Left ventricle myocardium superior (tissue), 1 donor: Measurements from ENCODE around the gene LPAR2. TPM values are rescaled to one million over a fixed set of nuclear protein-coding genes. Genes with fewer than 3 reads are reported as not detected.
A peak's percentile ranks its signal among the peaks of the same experiment; 100 is the strongest.
"Not testable (repeated sequence)": the region's sequence is repeated elsewhere in the genome, so short reads cannot be mapped to it uniquely, and the experiment has no call there.

Experiments used
- ATAC-seq: fragments of 200-7000 bp; cut with Tn5 transposase; one replicate; pipeline ENCODE4 v1.9.1; 2020; ENCODE audit warnings: mild to moderate bottlenecking, moderate library complexity
- DNase-seq: peaks from one replicate; pipeline ENCODE4 v3.0.0-alpha.2; 2020
- intact Hi-C: fragments of 100-400 bp; cut with micrococcal nuclease; formaldehyde crosslinking; loops from one replicate; pipeline ENCODE4 v1.11.0; 2022
- long read RNA-seq: library from polyadenylated mRNA; unstranded; transcript quantifications from one replicate; pipeline ENCODE4 v2.0.0, GENCODE V29; 2021
- total RNA-seq: library from RNA; stranded (reverse); fragmentation: NEBNext Ultra II Directional; extraction: Animal tissue kit (Norgen Biotek cat#: 25700); gene quantifications from one replicate; pipeline ENCODE4 v1.2.1, GENCODE V29; 2021
- donor health status: DM: no; HTN: yes; CAD: no; lungs with severe emphysema.

The LPAR2 gene
- 1.6 TPM for total RNA-seq
- long read RNA-seq, partial matches to known transcripts, result 1 of 1 reads
- long read RNA-seq, other reads (novel, unspliced or antisense), result 0 of 1 reads

DNA sequence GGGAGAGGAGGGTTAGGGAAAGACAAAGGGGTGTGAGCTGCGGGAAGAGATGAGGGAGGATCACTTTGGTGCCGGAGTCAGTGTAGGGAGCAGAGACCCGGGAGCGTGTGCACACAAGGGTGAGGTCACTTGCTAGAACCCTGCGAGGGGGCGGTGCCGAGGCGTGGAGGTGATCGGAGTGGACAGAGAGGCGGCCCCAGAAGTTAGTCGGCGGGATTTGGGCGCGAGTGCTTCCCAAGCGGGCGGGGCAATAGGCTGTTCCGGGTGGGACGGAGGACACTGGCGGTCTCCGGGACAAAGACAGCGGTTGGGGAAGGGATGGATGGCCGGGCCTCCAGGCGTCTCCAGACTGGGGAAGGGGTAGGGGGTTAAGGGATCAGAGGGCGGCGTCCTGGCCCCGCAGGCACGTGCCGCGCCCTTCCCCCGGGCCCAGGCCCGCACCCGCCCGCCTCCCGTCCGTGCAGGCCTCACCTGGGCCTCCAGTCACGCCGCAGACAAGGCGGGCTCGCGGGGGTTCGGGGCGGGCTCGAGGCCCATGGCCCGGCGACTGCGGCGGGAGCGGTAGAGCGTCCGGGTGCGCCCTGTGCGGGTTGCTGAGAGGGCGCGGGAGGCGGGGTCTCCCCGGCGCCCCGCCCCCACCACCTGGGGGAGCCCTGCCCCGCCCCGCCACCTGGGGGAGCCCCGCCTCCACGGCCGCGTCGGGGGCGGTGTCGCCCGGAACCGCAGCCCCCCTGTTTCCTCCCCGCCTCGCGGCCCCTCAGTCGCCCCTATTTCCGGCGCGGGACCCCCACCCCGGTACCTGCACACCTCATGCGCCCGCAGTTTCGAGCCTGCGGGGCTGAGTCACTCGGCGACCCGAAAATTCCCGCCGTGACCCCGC lies at the start of gene LPAR2:
TSS of gene LPAR2 (minus strand) at position 600 of the 880 bp plus-strand sequence. CDS start 945 bp downstream, outside the sequence.
- ATAC-seq (peak; percentile 61), DNase-seq (peak; percentile 44)
- intact Hi-C loops, result no loop called here

DNA sequence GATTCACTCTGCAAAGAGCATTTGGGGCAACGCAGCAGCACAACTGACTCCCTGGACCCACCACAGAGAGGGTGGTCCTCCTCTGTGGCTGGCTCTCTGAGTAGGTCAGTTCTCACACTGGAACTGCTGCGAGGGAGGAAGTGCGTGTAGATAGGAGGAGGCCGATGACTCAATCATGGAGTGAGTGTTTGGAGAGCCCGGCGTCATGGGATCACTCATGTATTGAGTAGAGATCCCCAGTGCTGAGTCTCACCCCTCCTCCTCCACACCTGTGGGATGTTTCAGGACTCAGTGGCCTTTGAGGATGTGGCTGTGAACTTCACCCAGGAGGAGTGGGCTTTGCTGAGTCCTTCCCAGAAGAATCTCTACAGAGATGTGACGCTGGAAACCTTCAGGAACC lies 49.6 kb upstream of the LPAR2 start:
- ATAC-seq (no peak), DNase-seq (no peak)
- intact Hi-C loops, result no loop called here

DNA sequence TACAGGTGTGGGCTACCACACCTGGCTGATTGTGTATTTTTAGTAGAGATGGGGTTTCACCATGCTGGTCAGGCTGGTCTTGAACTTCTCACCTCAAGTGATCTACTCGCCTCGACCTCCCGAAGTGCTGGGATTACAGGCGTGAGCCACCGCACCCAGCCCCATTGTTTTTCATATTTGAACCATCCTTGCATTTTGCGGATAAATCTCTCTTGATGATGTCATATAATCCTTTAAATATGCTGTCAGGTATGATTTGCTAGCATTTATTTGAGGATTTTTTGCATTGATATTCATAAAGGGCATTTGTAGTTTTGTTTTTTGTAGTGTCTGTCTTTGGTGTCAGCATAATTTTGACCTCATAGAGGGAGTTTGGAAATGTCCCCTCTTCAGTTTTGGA lies 46.3 kb upstream of the LPAR2 start:
- ATAC-seq (no peak), DNase-seq (peak; percentile 6)
- intact Hi-C loops, result no loop called here

DNA sequence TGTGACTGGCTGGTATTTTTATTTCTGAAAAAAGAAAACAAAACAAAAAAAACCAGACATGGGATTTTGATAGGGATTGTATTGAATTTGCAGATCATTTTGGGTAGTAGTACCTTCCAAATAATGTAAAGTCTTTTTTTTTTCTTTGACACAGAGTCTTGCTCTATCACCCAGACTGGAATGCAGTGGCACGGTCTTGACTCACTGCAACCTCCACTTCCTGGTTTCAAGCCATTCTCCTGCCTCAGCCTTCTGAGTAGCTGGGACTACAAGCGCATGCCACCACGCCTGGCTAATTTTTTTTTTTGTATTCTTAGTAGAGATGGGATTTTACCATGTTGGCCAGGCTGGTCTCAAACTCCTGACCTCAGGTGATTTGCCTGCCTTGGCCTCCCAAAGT lies 44.8 kb upstream of the LPAR2 start:
- ATAC-seq (no peak), DNase-seq (no peak)
- intact Hi-C loops, result no loop called here

DNA sequence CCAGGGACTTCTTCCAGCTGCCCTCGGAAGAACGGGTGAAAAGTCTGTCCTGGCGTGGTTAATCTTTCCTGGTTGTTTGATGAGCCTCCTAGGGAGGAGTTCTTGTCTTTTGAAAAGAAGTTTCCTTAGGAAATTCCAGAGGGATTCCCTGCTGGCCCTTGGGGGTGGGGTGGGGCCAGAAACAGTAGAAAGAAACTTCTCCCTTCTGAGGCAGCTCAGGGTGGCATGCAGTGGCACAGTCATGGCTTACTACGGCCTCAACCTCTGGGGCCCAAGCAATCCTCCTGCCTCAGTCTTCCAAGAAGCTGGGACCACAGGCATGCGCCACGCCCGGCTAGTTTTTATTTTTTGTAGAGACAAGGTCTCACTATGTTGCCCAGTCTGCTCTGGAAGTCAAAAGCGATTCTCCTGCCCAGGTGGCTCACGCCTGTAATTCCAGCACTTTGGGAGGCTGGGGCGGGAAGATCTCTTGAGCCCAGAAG lies 42.1 kb upstream of the LPAR2 start:
- intact Hi-C loops, result no loop called here
- ATAC-seq, result no peak
- DNase-seq, result peak; percentile 10

DNA sequence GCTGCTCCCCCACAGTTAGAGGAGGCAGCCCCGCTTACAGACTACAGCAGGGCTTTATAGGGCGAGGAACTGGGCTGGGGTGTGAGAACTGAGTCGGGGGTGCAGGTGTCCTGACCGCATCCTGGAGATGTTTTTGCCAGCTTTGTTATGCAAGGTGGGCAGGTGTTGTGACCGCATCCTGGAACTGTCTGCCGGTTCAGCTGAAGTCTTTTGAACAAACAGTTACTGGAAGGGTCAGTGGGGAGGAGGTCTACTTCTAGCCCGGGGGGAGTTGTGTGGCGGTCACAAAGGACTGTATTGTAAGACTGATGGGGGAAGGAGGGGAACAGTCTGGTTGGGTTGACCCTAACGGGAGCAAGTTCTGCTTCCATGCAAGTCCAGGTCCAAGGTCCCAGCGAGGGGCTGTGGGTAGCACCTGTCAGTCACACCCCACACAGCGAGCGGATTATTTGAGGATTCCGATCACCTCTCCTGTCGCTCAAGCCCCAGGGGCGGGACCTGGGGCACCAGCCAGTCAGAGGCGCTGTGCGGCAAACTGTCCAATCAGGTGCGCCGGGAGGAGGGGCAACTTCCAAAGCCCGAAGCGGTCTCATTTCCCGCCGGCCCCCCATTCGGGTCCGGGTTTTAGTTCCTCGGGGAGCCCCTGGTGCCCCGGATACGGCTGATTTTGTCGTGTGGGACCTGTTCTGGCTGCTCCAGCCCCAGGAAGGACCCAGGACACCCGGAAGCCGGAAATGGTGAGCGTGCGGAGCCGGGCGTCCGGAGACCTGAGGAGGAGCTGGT lies 40.4 kb upstream of the LPAR2 start, which contains the start of gene ZNF101:
TSS of gene ZNF101 (plus strand) at position 610 of the 783 bp plus-strand sequence. CDS start at position 735, 125 bp downstream.
- intact Hi-C loops, result no loop called here
- peak; percentile 82 for ATAC-seq

DNA sequence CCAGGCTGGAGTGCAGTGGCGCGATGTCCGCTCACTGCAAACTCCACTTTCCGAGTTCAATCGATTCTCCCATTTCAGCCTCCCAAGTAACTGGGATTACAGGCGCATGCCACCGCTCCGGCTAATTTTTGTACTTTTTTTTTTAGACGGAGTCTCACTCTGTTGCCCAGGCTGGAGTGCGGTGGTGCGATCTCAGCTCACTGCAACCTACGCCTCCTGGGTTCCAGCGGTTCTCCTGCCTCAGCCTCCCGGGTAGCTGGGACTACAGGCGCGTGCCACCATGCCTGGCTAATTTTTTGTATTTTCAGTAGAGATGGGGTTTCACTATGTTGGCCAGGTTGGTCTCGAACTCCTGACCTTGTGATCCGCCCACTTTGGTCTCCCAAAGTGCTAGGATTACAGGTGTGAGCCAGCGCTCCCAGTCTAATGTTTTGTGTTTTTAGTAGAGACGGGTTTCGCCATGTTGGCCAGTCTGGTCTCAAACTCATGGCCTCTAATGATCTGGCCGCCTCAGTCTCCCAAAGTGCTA lies 37.5 kb upstream of the LPAR2 start:
- peak; percentile 2 for DNase-seq
- intact Hi-C loops, ATAC-seq: not testable (repeated sequence)

More for the DNA sequence above, 40.4 kb upstream of the LPAR2 start, which contains the start of gene ZNF101:
- peak; percentile 95 for DNase-seq

DNA sequence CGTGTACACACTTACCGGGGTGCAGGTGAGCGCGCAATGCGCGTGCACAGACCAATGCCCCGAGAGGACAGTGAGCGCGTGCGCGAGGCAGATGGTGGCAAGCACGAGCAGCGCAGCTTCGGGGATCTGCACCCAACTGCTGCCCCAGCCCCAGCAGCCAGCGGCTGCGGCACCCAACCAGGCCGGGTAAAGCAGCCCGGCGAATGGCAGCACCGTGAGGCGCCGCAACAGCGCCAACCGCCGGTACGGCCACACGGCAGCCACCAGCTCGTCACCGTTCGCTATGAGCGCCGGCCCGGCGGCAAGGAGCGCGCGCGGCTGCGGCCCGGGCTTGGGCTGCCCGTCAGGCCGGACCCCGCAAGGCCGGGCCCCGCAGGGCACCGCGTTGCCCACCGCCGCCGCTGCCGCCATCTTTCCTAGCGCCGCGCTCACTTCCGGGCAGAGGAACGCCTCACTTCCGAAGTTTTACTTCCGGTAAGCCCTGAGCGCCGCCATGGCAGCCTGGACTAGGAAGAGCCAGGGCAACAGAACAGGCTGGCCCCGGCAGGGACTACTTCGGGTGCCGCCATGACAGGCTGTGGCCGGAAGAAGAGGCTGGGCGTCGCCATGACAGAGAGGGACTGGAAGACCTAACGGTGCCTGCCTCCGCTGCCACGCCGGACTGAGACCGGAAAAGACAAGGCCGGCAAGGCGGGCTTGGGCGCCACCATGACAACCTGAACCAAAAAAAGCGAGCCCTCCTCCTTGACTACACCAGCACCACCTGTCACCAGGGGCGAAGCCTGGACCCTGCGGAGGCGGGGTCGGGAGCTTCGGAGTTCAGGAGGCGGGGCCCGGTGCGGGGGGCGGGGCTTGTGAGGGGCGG lies 35.5 kb upstream of the LPAR2 start, which contains the start of gene ATP13A1:
TSS of gene ATP13A1 (minus strand) at position 421 of the 865 bp plus-strand sequence. CDS start at position 411, 10 bp downstream.
- peak; percentile 98 for DNase-seq
- intact Hi-C loops, result no loop called here
- ATAC-seq, result peak; percentile 97

DNA sequence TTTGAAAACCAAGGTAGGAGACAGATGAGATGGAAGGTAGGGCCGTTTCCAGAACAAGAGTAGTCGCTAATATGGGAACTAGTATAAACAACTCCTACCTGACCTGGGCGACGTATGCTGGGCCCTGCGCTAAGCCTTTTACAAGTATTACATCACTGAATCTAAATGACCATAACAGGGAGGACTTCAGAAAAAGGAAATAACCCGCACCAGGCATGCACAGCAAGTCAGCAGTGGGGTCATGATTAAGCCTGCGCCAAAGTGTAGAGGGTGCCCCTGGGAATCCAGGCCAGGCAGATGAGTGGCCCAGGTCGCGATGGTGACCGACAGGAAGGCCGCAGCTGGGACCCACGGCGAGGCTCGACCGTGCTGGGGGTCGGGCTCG lies 34.8 kb upstream of the LPAR2 start:
- intact Hi-C loops, result no loop called here
- ATAC-seq, result no peak
- no peak for DNase-seq

DNA sequence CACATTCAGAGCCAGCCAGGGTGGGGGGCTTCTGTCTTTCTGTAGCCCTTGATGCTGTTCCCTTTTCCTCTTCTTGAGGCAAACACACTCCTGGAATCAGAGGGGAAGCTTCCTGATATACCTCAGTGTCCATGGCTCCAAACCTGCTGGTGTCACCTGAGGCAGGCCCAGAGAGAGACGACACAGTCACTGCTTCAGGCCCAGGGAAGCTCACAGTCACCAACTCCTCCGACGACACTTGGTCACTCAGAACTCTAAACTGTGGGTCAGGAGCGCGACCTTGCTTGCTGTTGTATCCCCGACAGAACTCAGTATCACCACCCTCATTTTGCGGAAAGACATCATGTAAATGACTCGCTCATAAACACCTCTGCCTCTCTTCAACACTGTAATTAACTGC lies 34.3 kb upstream of the LPAR2 start:
- ATAC-seq (no peak), DNase-seq (peak; percentile 5)
- intact Hi-C loops, result no loop called here

DNA sequence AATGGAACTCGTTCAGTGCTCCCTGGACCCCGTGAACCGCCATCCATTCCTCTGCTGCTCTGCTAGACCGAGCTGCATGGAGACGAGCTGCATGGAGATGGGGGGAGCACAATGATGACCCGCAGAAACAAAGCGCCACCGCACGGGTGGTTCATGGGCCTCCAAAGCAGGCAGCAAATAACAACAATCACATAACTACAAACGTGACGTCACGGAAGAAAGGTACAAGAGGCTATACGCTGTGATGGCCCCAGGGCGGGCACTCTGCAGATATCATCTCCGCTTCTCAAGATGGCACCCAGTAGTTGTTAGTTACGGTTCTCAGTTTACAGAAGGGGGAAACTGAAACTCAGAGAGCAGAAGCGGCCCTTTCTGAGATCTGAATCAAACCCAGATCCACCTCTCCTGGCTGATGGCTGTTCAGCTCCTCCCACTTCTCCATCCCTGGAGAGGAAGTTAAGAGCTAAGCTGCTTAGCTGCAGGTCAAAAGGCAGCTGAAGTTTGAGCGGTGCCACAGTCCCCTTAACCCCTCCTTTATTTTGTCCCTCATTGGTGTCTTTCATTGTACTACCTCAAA lies 33.7 kb upstream of the LPAR2 start:
- DNase-seq, result peak; percentile 23
- intact Hi-C loops, result no loop called here
- ATAC-seq, result no peak

DNA sequence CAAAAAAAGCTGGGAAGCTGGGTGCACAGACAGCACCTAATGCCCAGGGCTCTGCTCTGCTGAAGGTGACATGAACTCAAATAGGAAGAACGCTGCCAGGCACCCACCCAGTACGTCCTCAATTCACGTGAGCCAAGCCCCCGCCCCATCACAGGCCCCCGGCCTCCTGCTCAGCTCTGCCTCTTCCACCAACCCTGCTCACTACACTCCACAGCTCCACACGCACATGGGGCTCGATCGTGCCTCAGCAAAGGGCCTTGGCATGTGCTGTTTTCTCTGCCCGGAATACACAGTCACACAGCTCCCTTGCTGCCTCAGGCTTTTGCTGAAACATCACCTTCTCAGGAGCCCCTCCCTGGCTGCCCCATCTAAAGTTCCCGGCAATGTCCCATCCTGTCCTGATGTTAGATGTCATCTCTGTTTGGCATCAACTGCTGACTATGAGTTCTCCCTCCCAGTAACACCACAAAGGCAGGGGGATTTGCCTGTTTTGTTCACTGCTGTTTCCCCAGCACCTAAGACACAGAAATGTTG lies 33.2 kb upstream of the LPAR2 start:
- DNase-seq, result peak; percentile 19
- intact Hi-C loops, result no loop called here
- no peak for ATAC-seq

DNA sequence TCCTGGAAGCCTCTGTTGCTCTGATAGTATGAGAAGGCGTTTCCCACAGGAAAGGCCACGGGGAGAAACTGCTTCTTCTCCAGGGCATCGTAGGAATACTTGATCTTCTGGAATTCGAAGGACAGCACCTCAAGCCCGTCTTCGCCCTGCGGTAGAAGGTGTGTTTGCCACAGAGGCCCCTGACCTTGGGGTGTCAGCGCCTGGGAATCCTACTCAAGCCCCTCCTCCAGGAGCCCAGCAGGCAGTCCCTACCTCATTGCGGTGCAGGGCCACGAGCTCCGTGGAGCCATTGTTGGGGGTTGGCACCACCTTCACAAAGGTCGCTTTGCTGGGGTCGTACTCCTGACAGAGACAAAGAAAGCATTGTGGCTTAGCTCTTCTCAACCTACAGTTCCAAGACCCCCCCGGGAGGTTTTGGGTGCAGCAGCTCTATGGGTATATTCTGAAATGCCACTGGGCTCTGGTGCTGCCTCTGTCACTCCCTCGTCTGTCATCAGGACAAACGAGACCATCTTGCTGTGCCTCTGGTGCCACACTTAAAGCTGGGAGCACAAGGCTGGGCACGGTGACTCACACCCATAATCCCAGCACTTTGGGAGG lies 31.7 kb upstream of the LPAR2 start:
- intact Hi-C loops, result no loop called here
- DNase-seq, result peak; percentile 18
- ATAC-seq, result no peak

DNA sequence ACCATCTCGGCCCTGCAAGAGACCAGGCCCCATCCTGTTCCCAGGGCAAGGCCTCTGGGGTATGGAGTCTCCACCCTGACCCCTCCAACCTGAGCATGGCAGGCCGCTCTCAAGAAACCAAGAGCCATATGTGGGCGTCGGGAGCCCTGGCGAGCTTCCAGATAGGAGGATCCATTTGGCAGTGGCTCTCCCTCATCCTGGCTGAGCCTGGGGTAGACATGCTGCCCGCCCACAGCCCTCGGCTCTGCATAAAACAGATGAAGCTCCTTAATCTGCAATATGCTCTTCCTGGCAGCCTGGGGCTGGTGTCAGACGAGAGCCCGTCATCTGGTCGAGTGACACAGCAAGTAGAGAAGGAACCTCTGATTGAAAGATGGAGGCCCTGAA lies 29.4 kb upstream of the LPAR2 start:
- intact Hi-C loops, result no loop called here
- DNase-seq (no peak), ATAC-seq (no peak)

DNA sequence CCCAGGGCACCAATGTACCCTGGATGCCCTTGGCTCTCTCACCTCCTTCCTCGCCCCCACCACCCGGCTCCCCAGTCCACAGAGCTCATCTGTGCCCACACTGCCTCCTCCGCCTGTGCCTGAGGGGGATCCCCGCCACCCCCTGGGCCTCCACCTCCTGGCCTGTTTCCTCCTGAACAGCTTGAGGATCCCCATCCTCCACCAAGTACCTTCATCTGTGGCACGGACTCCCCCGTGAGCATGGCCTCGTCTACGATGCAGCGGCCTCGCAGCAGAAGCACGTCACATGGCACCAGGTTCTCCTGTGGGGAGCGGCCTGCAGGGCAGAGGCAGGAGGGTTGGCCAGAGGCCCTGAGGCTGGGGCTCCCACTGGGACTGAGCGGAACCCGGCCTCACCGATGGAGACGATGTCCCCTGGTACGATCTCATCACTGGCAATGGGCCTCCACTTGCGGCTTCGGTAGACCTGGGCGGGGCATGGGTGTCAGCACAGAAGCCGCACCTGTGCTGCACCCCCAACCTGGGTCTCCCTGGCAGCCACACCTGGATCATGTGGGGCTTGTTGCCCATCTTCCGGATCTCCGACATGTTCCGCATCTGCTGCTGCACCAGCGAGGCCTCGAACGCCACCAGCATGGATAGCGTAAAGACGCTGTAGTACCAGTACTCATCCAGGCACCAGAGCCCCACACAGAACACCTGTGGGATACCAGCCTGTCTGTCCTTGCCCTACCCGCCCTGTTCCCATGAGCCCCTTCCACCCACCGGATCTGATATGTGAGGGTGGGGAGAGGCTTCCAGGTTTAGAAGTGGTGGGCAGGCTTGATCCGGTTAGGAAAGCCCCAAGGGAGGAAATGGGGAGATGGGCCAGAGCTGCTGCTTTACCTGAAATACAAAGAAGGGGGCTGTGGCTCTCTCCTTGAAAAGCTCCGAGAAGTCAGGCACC lies 28.7 kb upstream of the LPAR2 start:
- intact Hi-C loops, result no loop called here
- DNase-seq (no peak), ATAC-seq (no peak)

DNA sequence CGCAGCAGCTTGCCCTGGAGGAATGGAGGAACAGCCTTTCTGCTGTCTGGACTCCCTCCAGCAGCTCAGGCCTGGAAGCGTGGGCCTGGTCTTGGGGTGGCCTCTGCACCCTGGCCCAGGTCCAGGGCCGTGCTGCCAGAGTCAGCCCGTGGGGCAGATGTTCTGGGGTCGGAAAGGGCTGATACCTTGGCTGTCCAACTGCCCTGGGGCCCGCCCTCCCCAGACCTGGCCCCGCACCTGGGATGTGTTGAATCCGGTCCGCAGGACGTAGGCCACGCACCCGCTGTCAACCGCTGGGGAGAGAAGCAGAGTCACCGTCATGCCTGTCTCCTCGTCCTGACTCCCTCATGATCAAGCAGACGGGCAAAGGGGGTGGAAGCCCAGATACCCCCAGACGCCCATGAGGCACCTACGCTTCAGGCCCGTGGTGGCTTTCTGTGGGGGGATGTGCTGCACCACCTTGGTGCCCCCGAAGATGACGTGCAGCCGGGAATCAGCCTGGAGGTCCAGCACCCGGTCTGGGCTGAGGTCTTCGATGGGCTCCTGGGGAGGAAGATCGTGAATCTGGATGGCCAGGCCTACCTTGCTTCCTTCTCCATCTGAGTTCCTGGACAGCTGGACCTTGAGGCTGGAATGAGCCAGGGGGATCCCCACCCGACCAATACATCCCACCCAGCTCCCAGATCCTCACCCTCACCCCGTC lies 27.8 kb upstream of the LPAR2 start:
- no peak for DNase-seq
- intact Hi-C loops, result no loop called here
- ATAC-seq, result no peak
